Activated naive CD4-positive, alpha-beta T cell treated with anti-CD3 and anti-CD28 coated beads for 36 hours (primary cell): ENCODE measurements around the gene FCGBP. TPM values are rescaled to one million over a fixed set of nuclear protein-coding genes. Genes with fewer than 3 reads are reported as not detected.

Experiments
- CTCF ChIA-PET: fragments of 350-600 bp; sonication (Branson Sonifier 250); formaldehyde crosslinking; loops from one replicate; lab custom pipeline; 2021; ENCODE audit warnings: antibody characterized with exemption; lab: Charles Lee
- DNase-seq: peaks from one replicate; pipeline ENCODE4 v3.0.0-alpha.2; 2020
- H3K27ac Mint-ChIP-seq: one replicate; pipeline ENCODE4 v1.8.0; 2021; ENCODE audit warnings: mild to moderate bottlenecking, mixed read lengths
- H3K27me3 Mint-ChIP-seq: one replicate; pipeline ENCODE4 v1.8.0; 2021; ENCODE audit warnings: low read depth, mixed read lengths
- H3K36me3 Mint-ChIP-seq: one replicate; pipeline ENCODE4 v1.8.0; 2021; ENCODE audit warnings: low read depth, mixed read lengths
- H3K4me1 Mint-ChIP-seq: one replicate; pipeline ENCODE4 v1.8.0; 2021; ENCODE audit warnings: low read depth, mixed read lengths
- H3K4me3 Mint-ChIP-seq: one replicate; pipeline ENCODE4 v1.8.0; 2021; ENCODE audit warnings: mild to moderate bottlenecking, moderate library complexity, mixed read lengths
- H3K9me3 Mint-ChIP-seq: one replicate; pipeline ENCODE4 v1.8.0; 2021; ENCODE audit warnings: mixed read lengths
- intact Hi-C: fragments of 100-400 bp; cut with micrococcal nuclease; formaldehyde crosslinking; loops from one replicate; pipeline ENCODE4 v1.15.1; 2023
- total RNA-seq, 2 experiments: library from RNA; stranded (reverse); gene quantifications; one replicate each; pipeline ENCODE4 v1.2.3, GENCODE V29; 2021

The FCGBP gene
- 1 to 10 TPM; 3.1 to 3.8 TPM for total RNA-seq

DNA sequence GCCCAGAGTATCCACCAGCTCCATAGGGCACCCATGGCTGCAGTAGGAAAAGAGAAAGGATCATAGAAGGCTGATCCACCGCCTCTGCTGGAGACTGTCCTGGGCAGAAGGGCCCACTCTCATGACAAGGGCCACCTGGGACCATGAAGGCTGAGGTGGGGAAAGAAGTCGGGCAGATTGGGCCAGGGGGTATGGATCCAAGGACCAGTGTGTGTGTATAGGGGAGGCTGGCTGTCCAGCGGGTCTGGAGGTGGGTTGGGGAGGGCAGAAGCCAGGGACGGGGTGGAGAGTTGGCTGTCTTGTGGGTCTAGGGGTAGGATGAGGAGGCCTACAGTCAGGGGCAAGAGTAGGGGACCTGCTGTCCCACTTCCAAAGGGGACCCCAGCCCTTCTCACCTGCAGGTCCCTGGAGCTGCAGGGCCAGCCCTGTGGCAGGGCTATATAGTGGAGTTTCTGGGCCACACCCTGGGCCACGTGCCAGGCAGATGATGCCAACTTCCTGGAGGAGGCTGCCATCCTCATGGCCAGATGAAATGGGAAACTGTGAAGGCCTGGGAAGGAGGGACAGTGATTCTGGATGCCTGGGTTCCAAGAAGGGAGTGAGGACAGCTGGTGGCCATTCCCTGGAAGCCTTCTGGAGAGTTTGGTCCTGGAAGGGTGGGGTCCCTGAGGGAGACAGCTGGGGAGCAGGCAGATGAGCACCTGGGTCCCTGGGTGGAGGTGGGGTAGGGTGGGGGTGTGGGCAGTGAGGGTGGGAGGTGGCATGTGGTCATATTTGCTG, at the start of gene FCGBP:
TSS of gene FCGBP (minus strand) at position 51 of the 780 bp plus-strand sequence.
- Mint-ChIP-seq H3K27me3 (no peaks in the 10 kb centered on the region), H3K27ac (no peak within 1 kb of the TSS), H3K4me1 (peaks cover 62% of the 10 kb centered on the region), H3K9me3 (peaks cover 4% of the 10 kb centered on the region), H3K36me3 (peaks cover 1% of the 10 kb centered on the region), H3K4me3 (no peak within 1 kb of the TSS)
- CTCF ChIA-PET = interaction anchor here (2.5 kb wide), 1 partner anchor 36 kb away, joined by 16 read pairs; the partner anchor contains the start of gene PSMC4
- peak; percentile 3 for DNase-seq
- intact Hi-C loops = no loop called here

DNA sequence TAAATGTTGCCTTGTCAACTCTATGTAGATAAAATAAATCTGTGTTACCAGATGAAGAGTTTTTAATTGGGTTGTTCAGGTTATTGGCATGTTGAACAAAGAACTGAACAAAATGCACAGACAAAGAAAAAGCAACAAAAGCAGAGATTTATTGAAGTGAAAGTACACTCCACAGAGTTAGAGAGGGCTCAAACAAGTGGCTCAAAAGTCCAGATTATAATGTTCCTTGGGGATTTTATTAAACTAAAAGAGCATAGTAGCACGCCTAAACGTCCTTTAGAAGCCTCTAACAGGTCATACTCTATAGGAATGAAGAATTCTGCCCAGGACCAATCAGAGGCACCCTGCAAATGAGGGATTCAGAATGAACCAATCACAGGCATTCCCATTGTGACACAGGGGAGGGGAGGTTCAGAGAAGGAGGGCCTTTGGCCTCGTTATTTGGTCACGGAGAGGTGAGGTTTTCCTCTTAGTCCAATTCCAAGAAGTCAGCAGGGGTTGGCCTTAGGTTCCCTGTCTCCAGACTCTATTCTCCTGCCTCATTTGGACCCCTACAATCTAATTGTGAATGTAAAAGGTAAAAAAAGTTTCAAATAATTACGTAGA, 49.4 kb upstream of the FCGBP start:
- CTCF ChIA-PET = no interaction called here
- Mint-ChIP-seq H3K4me3 (no peak overlapping the region), H3K9me3 (peaks cover 32% of the 10 kb centered on the region), H3K27me3 (no peaks in the 10 kb centered on the region), H3K27ac (no peak overlapping the region), H3K4me1 (peaks cover 6% of the 10 kb centered on the region), H3K36me3 (peaks cover 70% of the 10 kb centered on the region)
- intact Hi-C loops = no loop called here
- no peak for DNase-seq

DNA sequence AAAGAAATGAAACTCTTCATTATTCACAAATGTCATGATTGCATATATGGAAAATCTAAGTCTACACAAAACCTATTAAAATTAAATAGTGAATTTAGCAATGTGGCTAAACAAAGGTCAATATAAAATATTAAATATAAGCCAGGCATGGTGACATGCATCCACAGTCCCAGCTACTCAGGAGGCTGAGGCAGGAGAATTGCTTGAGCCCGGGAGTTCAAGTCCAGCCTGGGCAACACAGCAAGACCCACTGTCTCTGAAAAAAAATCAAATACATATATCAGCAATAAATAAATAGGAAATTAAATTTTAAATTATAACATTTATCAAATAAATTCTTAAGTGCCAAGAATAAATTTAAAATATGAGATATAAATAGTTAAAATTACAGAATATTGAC, 48.4 kb upstream of the FCGBP start:
- no peaks in the 10 kb centered on the region for H3K27me3 Mint-ChIP-seq
- H3K36me3 Mint-ChIP-seq = peaks cover 79% of the 10 kb centered on the region
- H3K4me1 Mint-ChIP-seq = peaks cover 6% of the 10 kb centered on the region
- no peak overlapping the region for H3K4me3 Mint-ChIP-seq
- intact Hi-C loops = no loop called here
- peaks cover 29% of the 10 kb centered on the region for H3K9me3 Mint-ChIP-seq
- CTCF ChIA-PET = no interaction called here
- DNase-seq = no peak
- H3K27ac Mint-ChIP-seq = no peak overlapping the region

DNA sequence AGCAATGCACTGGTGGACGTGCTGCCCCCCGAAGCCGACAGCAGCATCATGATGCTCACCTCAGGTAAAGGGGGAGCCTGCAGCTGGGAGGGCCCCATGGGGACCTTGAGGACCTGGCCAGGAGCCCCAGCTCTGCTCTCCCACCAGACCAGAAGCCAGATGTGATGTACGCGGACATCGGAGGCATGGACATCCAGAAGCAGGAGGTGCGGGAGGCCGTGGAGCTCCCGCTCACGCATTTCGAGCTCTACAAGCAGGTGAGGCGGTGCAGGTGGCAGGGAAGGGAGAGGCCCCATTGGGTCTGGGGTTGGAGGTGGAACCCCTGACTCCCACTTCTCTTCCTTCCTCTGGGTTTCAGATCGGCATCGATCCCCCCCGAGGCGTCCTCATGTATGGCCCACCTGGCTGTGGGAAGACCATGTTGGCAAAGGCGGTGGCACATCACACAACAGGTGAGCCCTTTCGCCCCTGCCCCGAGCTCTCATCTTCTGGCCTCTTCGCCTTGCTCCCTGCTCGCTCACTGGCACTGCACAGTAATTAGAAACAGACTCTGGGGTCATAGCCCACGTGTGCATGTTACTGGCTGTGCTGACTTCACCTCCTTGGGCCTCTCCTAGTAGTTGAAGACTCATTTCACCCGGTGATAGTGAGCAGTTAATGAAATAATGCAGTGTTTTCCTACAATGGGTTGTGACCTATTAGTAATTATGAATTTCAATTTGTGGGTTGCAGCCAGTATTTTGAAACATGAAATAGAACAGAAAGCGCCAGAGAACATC, 40.1 kb upstream of the FCGBP start:
- H3K4me1 Mint-ChIP-seq = peaks cover 34% of the 10 kb centered on the region
- no peak for DNase-seq
- no peaks in the 10 kb centered on the region for H3K27me3 Mint-ChIP-seq
- intact Hi-C loops = loop anchor here (5.0 kb wide), 2 partner anchors 82 to 142 kb away; partner anchors contain the start of gene DYRK1B
- H3K4me3 Mint-ChIP-seq = no peak overlapping the region
- CTCF ChIA-PET = no interaction called here
- H3K27ac Mint-ChIP-seq = no peak overlapping the region
- H3K36me3 Mint-ChIP-seq = peaks cover 59% of the 10 kb centered on the region
- H3K9me3 Mint-ChIP-seq = no peaks in the 10 kb centered on the region

DNA sequence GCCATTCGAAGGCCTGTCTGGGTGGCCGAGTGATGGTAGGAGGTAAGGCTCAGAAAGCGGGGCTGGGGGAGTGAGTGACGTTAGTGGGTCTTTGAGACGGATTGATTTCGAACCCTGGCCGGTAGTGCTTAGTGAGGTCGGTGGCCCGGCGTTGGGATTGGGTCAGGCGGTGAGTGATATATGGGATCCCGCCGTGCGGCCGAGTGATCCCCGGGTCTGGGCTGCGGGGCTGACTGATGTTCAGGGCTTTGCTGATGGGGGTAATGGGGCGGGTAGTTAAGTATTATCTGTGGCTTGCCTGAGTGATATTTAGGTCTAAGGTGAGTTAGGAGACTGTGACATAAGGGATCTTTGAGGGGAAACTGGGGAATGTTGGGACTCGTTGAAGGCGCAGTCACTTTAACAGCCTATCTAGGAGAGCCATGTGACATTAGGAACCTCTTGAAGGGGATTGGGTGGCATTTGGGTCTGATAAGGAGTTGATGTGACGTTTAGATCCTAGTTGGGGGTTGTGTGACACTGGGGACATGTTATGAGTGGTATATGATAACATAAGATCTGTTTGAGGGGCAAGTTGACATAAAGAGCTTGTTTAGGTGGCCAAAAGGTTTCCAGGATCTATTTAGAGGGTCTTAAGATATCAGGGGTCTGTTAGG, 37.1 kb upstream of the FCGBP start:
- intact Hi-C loops = loop anchor here (1.0 to 5.0 kb wide), 5 partner anchors 26 to 139 kb away; partner anchors contain the start of genes DYRK1B and ZNF546
- Mint-ChIP-seq H3K27me3 (no peaks in the 10 kb centered on the region), H3K27ac (peak overlapping the region; percentile 97), H3K4me1 (peaks cover 48% of the 10 kb centered on the region), H3K4me3 (peak overlapping the region; percentile 95), H3K9me3 (no peaks in the 10 kb centered on the region), H3K36me3 (peaks cover 42% of the 10 kb centered on the region)
- CTCF ChIA-PET = interaction anchor here (0.7 to 2.8 kb wide), 21 partner anchors 10 to 183 kb away, joined by 3 to 37 read pairs (median 8); partner anchors contain the start of genes FBL and ZNF546
- DNase-seq = no peak

DNA sequence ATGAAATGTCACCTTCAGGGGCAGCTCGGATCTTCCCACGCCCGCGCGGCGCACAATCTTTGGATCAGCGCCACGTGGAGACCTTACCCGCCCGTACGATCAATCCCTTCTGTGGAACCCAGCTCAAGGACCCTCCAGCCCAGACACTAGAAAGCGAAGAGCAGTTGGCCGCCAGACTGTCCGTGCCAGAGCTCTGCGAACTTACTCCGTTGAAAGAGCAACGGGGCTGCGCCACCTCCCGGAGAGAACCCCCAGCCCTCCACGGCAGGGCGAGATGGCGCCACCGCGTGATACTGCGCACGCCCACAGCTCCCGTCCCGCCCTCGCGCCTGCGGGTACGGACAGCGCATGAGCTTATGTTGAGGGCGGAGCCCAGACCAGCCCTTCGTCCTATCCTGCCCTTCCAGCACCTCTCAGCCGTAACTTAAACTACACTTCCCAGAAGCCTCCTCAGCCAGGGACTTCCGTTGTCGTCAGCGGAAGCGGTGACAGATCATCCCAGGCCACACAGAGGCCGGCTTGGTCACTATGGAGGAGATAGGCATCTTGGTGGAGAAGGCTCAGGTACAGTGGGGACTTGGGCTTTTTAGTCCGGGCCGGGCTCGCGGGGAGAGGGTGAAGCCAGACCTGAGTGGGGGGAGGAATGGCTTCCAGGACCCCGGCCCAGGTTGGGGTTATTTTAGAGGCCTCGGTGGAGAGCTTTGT, 36.4 kb upstream of the FCGBP start, which contains the start of gene PSMC4:
TSS of gene PSMC4 (plus strand) at position 491 of the 705 bp plus-strand sequence. CDS start at position 529, 38 bp downstream.
- intact Hi-C loops = loop anchor here (1.0 to 5.0 kb wide), 7 partner anchors 11 to 178 kb away; partner anchors contain the start of genes DYRK1B and ZNF546
- Mint-ChIP-seq H3K4me3 (peak within 1 kb of the TSS; percentile 95), H3K27ac (peak within 1 kb of the TSS; percentile 97), H3K9me3 (no peaks in the 10 kb centered on the region), H3K4me1 (peaks cover 48% of the 10 kb centered on the region), H3K36me3 (peaks cover 42% of the 10 kb centered on the region), H3K27me3 (no peaks in the 10 kb centered on the region)
- CTCF ChIA-PET = interaction anchor here (0.7 to 2.8 kb wide), 25 partner anchors 10 to 183 kb away, joined by 3 to 37 read pairs (median 7); partner anchors contain the start of genes FBL, ZNF546 and ZNF780A
- DNase-seq = peak; percentile 99

DNA sequence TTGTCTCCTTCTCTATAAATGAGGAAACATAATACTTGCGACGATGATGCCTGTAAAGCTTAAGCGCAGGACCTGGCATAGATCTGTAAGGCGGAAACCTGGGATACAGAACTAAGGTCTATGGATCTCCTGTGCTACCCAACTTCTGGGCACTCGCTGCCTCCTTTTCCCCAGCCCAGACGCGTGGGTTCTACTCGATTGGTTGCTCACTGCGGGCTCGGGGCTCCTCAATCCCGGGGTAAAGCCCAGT, 35.9 kb upstream of the FCGBP start:
- CTCF ChIA-PET = interaction anchor here (1.0 to 2.8 kb wide), 26 partner anchors 9 to 178 kb away, joined by 3 to 37 read pairs (median 7); partner anchors contain the start of genes FBL, ZNF546 and ZNF780A
- Mint-ChIP-seq H3K27me3 (no peaks in the 10 kb centered on the region), H3K27ac (peak overlapping the region; percentile 97), H3K9me3 (no peaks in the 10 kb centered on the region), H3K4me3 (peak overlapping the region; percentile 95), H3K4me1 (peaks cover 48% of the 10 kb centered on the region), H3K36me3 (peaks cover 37% of the 10 kb centered on the region)
- intact Hi-C loops = loop anchor here (1.0 to 5.0 kb wide), 4 partner anchors 10 to 177 kb away; partner anchors contain the start of gene DYRK1B
- DNase-seq = no peak

DNA sequence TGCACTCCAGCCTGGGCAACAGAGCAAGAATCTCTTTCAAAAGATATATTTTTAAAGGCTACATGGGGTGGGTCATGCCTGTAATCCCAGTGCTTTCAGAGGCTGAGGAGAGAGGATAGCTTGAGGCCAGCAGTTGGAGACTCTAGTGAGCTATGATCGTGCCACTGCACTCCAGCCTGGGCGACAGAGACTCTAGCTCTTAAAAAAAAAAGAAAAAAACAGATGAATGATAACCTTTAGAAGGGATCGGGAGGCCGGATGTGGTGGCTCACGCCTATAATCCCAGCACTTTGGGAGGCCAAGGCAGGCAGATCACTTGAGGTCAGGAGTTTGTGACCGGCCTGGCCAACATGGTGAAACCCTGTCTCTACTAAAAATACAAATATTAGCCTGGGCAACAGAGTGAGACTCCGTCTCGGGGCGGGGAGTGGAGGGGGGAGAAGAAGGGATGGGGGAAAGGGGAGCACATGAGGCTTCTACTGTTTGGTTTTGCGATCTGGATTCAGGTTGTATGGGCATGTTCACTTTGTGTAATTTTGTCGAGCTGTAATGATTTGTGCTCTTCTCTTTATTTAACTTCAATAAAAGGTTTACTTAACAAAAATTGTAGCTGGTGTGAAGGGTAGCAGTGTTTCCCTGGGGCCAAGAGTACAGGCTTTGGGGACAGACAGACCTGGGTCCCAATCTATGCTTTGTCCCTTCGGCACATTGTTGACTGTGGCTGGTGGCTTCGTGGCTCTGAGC, 35.4 kb upstream of the FCGBP start:
- H3K4me3 Mint-ChIP-seq = peak overlapping the region; percentile 95

DNA sequence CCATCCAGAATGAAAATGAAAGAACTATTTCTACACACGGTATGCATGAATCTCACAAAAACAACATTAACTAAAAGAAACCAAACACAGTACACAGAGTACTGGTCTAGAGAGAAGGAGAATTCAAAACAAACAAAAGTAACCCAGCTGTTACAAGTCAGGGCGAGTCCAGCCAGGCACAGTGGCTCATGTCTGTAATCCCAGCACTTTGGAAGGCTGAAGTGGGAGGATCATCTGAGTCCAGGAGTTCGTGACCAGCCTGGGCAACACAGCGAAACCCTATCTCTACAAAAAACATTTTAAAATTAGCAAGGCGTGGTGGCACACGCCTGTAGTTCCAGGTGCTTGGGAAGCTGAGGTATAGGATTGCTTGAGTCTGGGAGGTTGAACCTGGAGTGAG, 34.8 kb upstream of the FCGBP start:
- H3K36me3 Mint-ChIP-seq = peaks cover 30% of the 10 kb centered on the region
- CTCF ChIA-PET = interaction anchor here (0.6 to 2.8 kb wide), 11 partner anchors 8 to 452 kb away, joined by 3 to 37 read pairs (median 14); no protein-coding TSS in a partner anchor
- intact Hi-C loops = loop anchor here (2.0 kb wide), 1 partner anchor 16 kb away; no protein-coding TSS in a partner anchor

More for the DNA sequence above, 35.4 kb upstream of the FCGBP start:
- H3K4me1 Mint-ChIP-seq = peaks cover 47% of the 10 kb centered on the region
- intact Hi-C loops = loop anchor here (1.0 to 5.0 kb wide), 5 partner anchors 10 to 177 kb away; partner anchors contain the start of gene DYRK1B
- CTCF ChIA-PET = interaction anchor here (1.0 to 2.8 kb wide), 25 partner anchors 9 to 177 kb away, joined by 3 to 37 read pairs (median 7); partner anchors contain the start of genes FBL, ZNF546 and ZNF780A
- H3K27me3 Mint-ChIP-seq = no peaks in the 10 kb centered on the region
- peaks cover 36% of the 10 kb centered on the region for H3K36me3 Mint-ChIP-seq
- no peaks in the 10 kb centered on the region for H3K9me3 Mint-ChIP-seq
- peak; percentile 56 for DNase-seq
- H3K27ac Mint-ChIP-seq = peak overlapping the region; percentile 97

DNA sequence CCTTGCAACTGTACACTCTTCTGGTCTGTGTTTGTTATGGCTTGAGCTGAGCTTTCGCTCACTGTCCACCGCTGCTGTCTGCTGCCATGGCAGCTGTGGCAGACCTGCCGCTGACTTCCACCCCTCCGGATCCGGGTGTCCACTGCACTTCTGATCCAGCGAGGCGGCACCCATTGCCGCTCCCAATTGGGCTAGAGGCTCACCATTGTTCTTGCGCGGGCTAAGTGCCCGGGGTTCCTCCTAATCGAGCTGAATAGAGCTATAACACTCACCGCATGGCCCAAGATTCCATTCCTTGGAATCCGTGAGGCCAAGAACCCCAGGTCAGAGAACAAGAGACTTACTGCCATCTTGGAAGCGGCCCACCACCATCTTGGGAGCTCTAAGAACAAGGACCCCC, 34.4 kb upstream of the FCGBP start:
- CTCF ChIA-PET = interaction anchor here (0.6 to 2.8 kb wide), 6 partner anchors 8 to 452 kb away, joined by 3 to 37 read pairs (median 8); no protein-coding TSS in a partner anchor
- Mint-ChIP-seq H3K27me3 (no peaks in the 10 kb centered on the region), H3K4me1 (peaks cover 47% of the 10 kb centered on the region), H3K9me3 (no peaks in the 10 kb centered on the region), H3K4me3 (peak overlapping the region; percentile 95), H3K27ac (peak overlapping the region; percentile 97), H3K36me3 (peaks cover 25% of the 10 kb centered on the region)
- no peak for DNase-seq
- intact Hi-C loops = loop anchor here (2.0 kb wide), 1 partner anchor 16 kb away; no protein-coding TSS in a partner anchor

More for the DNA sequence above, 34.8 kb upstream of the FCGBP start:
- no peaks in the 10 kb centered on the region for H3K27me3 Mint-ChIP-seq
- DNase-seq = no peak
- H3K27ac Mint-ChIP-seq = peak overlapping the region; percentile 97
- peaks cover 45% of the 10 kb centered on the region for H3K4me1 Mint-ChIP-seq
- no peaks in the 10 kb centered on the region for H3K9me3 Mint-ChIP-seq
- peak overlapping the region; percentile 95 for H3K4me3 Mint-ChIP-seq
